ENCODE results near the gene WDR36.

The WDR36 gene

DNA sequence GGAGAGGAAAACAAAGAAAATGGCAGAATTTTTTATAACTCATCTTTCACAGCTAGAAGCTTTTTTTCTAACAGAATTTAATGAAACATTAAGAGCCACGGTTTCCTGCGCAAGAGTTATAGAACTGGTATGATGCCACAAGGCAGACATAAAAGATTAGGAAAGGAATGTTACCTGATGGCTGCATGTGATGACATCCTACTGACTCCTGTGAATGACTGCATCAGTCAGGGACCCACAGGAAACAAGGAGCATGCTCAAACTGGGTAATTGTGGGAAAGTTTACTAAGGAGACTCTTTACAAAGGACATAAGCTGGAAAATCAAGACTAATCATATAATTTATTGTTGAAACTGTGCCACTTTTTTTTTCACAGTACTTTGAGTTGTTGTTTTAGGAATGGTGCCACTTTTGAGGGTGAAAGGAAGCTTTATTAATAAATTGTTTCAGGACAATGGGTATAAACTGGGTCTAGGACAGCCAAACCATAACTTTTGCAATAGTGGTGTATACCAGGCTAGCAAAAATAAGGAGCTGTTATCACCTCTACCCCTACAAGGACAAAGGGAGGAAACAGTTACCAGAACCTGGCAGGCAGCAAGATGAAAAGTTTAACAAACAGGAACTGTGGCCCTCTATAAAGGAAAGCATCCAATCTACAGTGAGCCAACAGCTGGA is 25.7 kb upstream of the WDR36 start:
- no peak for TF ChIP-seq CTCF (IDR thresholded peaks at IDR 0.05)
- TF ChIP-seq ZFX (IDR thresholded peaks at IDR 0.05; ENCODE audit: borderline replicate concordance): no peak
- H3K27ac ChIP-seq: no peak overlapping the region

GRCh38 chr5:111068213-111068612 is 23.9 kb upstream of the WDR36 start:
- H3K27ac ChIP-seq: no peak overlapping the region
- no peak for TF ChIP-seq CTCF (IDR thresholded peaks at IDR 0.05)
- TF ChIP-seq ZFX (IDR thresholded peaks at IDR 0.05; ENCODE audit: borderline replicate concordance): no peak

DNA sequence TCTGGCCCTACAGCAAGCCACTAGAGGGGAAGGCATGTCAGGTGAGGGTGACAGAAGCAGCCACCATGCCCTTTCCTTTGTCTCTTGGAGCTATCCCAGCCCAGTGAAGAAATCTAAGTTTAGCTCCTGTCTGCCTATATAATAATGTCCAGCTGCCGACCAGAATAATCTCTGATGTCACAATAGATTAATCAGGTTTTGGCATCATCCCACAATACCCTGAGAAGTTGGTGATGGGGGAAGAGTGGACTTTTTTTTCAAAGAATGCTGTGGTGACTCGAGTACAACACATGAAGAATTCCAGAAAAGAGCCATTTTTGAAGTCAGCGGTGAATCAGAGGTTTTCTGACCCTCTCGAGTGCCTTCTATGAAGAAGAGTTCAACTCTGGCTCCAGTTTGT is 22.3 kb upstream of the WDR36 start:
- TF ChIP-seq ZFX (IDR thresholded peaks at IDR 0.05; ENCODE audit: borderline replicate concordance) (no peak), CTCF (IDR thresholded peaks at IDR 0.05) (no peak)
- no peak overlapping the region for H3K27ac ChIP-seq

- no peak for TF ChIP-seq ZFX (IDR thresholded peaks at IDR 0.05; ENCODE audit: borderline replicate concordance)
- TF ChIP-seq CTCF (IDR thresholded peaks at IDR 0.05): peak; percentile 34
- H3K27ac ChIP-seq: no peak overlapping the region
These were observed 21.6 kb upstream of the WDR36 start for GRCh38 chr5:111070272-111071134.

DNA sequence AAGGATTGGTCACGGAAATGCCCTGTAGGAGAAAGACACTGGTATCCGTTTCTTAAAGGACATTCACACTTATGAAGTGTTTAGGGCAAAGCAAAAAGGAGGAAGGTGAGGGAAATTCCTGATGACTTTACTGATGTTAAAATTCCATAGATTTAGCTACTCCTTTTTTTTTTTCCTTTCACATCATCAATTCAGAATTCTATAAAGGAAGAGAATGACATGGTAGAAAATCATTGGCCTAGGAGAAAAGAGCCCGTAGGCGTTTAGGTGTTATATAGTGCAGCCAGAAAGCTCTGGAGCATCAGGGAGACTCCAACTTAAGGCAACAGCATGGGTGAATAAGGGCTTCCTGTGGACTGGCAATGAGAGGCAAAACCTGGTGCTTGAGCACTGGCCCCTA is 20.7 kb upstream of the WDR36 start, which contains the start of gene TSLP:
Gene TSLP, plus strand, starts transcription at position 301 of the 400 bp plus-strand sequence. CDS start 178 bp downstream, outside the sequence.
- H3K27ac ChIP-seq: no peak within 1 kb of the TSS
- TF ChIP-seq CTCF (IDR thresholded peaks at IDR 0.05): no peak
- no peak for TF ChIP-seq ZFX (IDR thresholded peaks at IDR 0.05; ENCODE audit: borderline replicate concordance)

GRCh38 chr5:111072949-111073682 is 19.0 kb upstream of the WDR36 start:
- H3K27ac ChIP-seq: peak overlapping the region; percentile 58
- peak; percentile 24; the same call in 1 of the 2 replicates for TF ChIP-seq CTCF (IDR thresholded peaks at IDR 0.05)
- no peak for TF ChIP-seq ZFX (IDR thresholded peaks at IDR 0.05; ENCODE audit: borderline replicate concordance)
